GM12891 (cell line): ENCODE results near the gene CADM2.

Experiments
- DNase-seq: peaks from one replicate; pipeline ENCODE4 v3.0.0; 2011; ENCODE audit warnings: low spot score; ENCODE audit not compliant: insufficient read length
- FAIRE-seq: peaks from 2 replicates; lab custom pipeline; 2011; peaks lifted over from hg19 to GRCh38; lab: Jason Lieb, UNC
- PAX5 ChIP-seq: IDR thresholded peaks from 2 replicates; pipeline ENCODE4 v1.6.1; 2011; ENCODE audit warnings: low read length, moderate library complexity, mild to moderate bottlenecking; ENCODE audit not compliant: insufficient read depth, severe bottlenecking
- POLR2A ChIP-seq: IDR thresholded peaks from 2 replicates; pipeline ENCODE4 v1.6.1; 2011; ENCODE audit warnings: low read depth, low read length, control low read depth
- POLR2AphosphoS5 ChIP-seq: IDR thresholded peaks from 2 replicates; pipeline ENCODE4 v1.6.1; 2011; ENCODE audit warnings: low read depth, low read length, control low read depth
- POU2F2 ChIP-seq: IDR thresholded peaks from 2 replicates; pipeline ENCODE4 v1.6.1; 2011; ENCODE audit warnings: low read depth, mild to moderate bottlenecking, control low read depth, low read length, moderate library complexity
- SPI1 ChIP-seq: IDR thresholded peaks from 2 replicates; pipeline ENCODE4 v1.6.1; 2011; ENCODE audit warnings: low read depth, low read length, control low read depth
- TAF1 ChIP-seq: IDR thresholded peaks from 2 replicates; pipeline ENCODE4 v1.6.1; 2011; ENCODE audit warnings: low read depth, low read length, control low read depth

CADM2 gene

DNA sequence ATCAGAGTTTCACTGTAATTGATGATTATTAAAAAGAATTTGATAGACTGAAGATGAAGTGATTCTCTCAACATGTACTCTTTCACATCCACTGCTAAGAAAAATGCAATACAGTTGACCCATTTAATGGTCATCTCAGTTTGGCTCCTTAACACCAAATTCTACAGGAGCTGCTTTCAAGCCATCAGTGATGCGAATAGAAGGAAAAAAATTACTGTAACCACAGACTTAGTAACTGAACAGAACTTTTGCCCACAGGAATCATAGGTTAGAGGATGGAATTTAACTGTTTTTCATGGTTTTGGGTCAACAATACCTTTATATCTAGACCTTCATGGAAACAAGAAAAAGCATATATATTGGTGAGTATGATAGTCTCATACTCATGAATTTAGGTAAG is 633.5 kb downstream of the CADM2 start:
- FAIRE-seq (no peak), DNase-seq (no peak)
- TF ChIP-seq TAF1 (no peak), PAX5 (no peak), POU2F2 (no peak), POLR2A (no peak)

DNA sequence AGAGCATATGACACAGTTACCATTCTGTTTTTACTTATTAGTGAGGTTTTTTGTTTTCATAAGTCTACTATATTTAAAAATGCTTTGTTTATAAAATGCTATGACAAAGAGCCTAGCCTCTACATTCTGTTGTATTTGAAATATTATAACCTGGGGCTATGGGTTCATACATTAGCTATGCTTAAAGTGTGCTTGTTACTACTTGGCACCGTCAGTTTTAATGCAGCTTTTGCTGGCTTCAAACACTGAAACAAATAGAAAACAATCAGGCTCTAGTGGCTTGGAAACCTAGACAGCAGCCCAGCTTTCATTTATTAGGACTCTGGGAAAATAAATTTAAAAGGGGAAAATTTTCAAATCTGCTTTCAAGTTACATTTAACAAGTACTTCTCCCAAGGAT is 635.9 kb downstream of the CADM2 start:
- FAIRE-seq = no peak
- TF ChIP-seq SPI1 (no peak), POLR2A (no peak), POU2F2 (no peak), POLR2AphosphoS5 (no peak), TAF1 (no peak)
- DNase-seq = no peak

DNA sequence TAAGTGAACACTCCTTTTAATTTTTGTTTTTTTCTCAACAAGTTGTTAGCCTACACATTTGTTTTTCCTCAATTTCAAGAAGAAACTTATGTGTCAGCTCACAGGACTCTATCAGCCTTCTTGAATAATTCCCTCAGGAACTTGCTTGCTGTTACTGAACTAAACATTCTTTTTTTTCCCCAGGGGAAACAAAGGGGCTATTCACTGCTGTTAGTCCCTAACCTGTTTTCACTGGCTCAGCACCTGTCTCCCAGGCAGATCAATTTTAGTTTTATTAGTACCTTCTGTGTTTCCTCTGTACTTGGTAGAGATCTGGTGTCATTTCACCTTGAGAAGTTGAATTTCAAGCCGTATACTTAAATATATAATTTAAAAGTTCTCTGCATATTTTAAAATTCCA is 644.6 kb downstream of the CADM2 start:
- no peak for TF ChIP-seq SPI1
- TF ChIP-seq POU2F2 = no peak
- no peak for TF ChIP-seq POLR2A
- no peak for TF ChIP-seq POLR2AphosphoS5
- no peak for TF ChIP-seq PAX5
- no peak for TF ChIP-seq TAF1
- DNase-seq (no peak), FAIRE-seq (no peak)

DNA sequence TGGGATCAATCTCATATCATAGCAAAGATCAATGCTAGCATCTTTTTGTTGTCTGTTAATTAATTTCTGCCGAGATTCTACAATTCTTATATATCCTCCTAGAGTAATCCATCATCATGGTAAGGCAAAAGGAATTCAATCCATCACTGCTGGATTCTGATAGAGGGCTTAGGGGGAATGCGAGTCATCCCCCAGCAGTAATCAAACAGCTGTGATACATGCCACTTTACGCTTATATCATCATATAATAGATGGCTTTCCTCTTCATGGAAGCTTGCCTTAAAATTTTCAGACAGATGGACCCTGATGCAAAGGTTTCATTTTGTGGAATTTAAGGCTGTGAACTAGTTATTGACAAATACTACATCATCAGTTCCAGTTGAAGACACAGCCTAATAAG is 645.9 kb downstream of the CADM2 start:
- DNase-seq = no peak
- FAIRE-seq = no peak
- TF ChIP-seq POLR2AphosphoS5 (no peak), PAX5 (no peak), TAF1 (no peak), POU2F2 (no peak), SPI1 (no peak), POLR2A (no peak)

DNA sequence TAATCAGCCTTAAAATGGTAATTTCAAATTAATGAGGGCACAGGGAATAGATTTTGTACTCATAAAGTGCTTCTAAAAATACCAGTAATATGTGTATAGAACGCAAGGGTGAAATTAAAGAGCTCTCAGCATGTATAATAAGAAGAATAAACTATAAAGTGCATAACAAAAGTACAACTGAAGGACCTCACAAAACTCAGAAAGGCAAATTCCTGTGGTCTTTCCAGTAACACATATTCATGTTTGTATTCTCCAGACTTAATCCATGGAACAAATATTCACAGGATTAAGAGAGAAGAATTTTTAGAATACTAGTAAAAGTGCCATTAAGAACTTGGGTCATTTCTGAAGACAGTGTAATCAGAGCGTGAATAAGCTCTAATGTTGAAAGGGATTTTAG is 646.3 kb downstream of the CADM2 start:
- no peak for FAIRE-seq
- DNase-seq = no peak
- TF ChIP-seq PAX5 (no peak), POLR2A (no peak)

DNA sequence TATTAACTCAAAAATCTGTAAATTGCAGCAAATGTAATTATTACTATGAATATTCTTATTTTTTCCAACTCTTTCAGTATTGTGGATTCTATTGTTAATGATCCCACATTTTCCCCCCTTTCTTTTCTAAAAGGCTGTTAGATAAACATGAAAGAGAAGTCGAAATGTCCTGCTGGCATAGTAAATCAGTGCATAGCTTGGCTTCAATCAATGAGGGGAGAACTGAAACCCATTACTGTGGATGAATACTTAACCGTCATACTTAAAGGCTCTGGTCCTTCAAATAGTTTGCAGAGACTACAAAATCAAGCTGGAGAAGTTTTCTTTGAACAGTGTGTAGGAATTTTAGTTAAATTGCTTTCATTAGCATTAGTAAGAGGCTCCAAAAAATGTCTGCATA is 667.9 kb downstream of the CADM2 start:
- TF ChIP-seq POLR2AphosphoS5 (no peak), POLR2A (no peak), POU2F2 (no peak), PAX5 (no peak), TAF1 (no peak)
- FAIRE-seq (no peak), DNase-seq (no peak)

DNA sequence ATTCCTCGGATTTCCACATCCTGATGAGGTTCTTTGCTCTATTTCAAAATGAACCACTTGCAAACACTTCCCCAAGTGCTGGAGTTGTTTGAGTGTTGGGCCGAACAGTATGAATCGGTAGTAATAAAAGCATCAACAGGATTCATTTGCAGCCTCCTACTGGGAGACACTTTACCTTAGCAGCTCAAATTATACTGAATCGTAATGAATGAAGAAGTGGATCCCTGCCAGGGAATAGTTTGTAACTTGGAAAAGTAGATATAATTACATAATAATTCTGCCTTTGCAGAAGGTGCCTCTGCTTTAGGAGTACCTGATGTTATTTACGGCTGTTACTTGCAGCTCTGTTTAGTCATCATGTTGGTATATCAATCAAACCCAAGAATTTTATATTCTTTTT is 669.1 kb downstream of the CADM2 start:
- no peak for TF ChIP-seq SPI1
- no peak for TF ChIP-seq POLR2AphosphoS5
- TF ChIP-seq PAX5 = no peak
- no peak for TF ChIP-seq POLR2A
- no peak for TF ChIP-seq TAF1
- no peak for TF ChIP-seq POU2F2
- no peak for DNase-seq
- FAIRE-seq = no peak

DNA sequence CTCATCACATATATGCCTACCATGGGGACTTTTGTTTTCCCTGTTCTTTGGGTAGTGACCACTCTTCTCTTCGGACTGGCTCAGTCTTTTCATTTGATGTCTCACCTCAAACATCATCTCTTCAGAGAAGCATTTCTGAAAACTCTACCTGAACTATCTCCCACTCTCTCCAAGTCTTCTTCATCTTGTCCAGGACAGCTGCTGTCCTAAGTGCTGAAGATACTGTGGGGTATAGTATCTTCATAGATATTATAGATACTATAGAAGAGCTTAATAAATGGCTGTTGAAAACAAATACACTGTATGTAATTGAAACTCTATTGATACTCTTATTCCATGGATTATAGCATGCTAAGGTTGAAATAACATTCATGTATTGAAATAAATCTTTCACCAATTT is 672.3 kb downstream of the CADM2 start:
- no peak for DNase-seq
- FAIRE-seq = no peak
- no peak for TF ChIP-seq POLR2AphosphoS5
- TF ChIP-seq PAX5 = no peak
- TF ChIP-seq POLR2A = no peak
- no peak for TF ChIP-seq POU2F2
- no peak for TF ChIP-seq TAF1
- no peak for TF ChIP-seq SPI1

DNA sequence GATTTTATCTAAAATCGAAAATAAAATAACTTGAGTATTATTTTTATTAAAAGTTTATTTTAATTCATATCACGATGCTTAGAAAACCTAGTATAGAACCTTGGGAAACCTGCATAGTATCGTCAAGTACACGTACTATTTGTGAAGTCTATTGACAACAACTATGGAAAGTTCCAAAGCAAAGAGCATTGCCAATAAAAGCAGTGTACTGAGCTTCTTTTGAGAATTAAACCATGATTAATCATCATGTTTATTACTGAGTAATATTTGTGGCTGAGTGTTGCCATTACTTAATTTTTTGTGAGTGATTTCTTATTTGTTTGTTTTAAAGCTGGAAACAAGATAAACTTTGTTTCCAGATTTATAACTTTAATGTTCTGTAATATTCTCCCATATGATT is 674.1 kb downstream of the CADM2 start:
- TF ChIP-seq POLR2AphosphoS5 = no peak
- no peak for TF ChIP-seq POU2F2
- no peak for TF ChIP-seq PAX5
- TF ChIP-seq POLR2A = no peak
- no peak for TF ChIP-seq TAF1
- TF ChIP-seq SPI1 = no peak
- FAIRE-seq (no peak), DNase-seq (no peak)

DNA sequence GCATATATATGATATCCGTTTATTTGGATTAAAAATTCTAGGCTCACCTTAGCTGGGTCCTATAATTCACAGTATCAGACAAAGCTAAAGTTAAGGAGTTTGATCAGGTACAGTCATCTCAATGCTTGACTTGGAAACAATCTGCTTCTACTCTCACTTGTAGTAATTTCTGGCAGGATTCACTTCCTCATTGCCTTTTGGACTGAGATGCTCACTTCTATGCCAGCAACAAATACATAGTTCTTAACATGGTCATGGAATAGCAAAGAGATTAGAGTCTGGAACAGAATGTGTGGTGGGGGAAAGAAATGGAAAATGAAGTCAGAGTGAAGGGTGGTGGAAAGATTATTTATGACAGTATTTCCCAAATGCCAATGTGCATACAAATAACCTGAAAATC is 693.6 kb downstream of the CADM2 start:
- no peak for TF ChIP-seq TAF1
- TF ChIP-seq SPI1 = peak; percentile 76
- TF ChIP-seq PAX5 = no peak
- no peak for DNase-seq
- no peak for FAIRE-seq

DNA sequence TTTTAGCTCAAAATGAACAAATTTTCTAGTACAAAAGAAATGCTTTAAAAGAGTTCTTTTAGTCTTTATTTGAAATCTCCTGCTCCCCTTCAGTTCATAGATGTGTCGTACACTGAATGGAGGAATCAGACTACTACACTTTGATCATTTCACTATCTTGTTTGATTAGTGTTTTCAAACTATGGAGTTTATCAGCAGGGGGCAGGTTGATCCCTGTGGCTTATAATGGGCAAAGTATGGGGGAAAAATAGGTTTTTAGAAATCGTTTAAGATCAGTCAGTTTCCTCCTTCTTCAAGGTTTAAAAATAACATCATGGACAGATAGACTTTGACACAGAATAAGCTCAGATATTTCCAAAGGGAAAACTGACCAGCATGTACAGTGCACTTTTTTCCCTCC is 701.7 kb downstream of the CADM2 start:
- FAIRE-seq = no peak
- no peak for DNase-seq
- TF ChIP-seq POLR2AphosphoS5 (no peak), POU2F2 (no peak), POLR2A (no peak), SPI1 (no peak), PAX5 (no peak), TAF1 (no peak)
